Mucosa of gallbladder (tissue), 1 donor: Measurements from ENCODE around the gene USP46. TPM values are rescaled to one million over a fixed set of nuclear protein-coding genes. Genes with fewer than 3 reads are reported as not detected.

Source experiments
- DNase-seq: peaks from one replicate; pipeline ENCODE4 v3.0.0-alpha.2; 2020; ENCODE audit warnings: low spot score
- total RNA-seq: library from RNA; stranded (reverse); gene quantifications from one replicate; pipeline ENCODE4 v1.2.1, GENCODE V29; 2021
- donor health status: DM: no; HTN: no; CAD: no.

The USP46 gene
- total RNA-seq, 1 donor from 2014 or later: 19.1 TPM

DNA sequence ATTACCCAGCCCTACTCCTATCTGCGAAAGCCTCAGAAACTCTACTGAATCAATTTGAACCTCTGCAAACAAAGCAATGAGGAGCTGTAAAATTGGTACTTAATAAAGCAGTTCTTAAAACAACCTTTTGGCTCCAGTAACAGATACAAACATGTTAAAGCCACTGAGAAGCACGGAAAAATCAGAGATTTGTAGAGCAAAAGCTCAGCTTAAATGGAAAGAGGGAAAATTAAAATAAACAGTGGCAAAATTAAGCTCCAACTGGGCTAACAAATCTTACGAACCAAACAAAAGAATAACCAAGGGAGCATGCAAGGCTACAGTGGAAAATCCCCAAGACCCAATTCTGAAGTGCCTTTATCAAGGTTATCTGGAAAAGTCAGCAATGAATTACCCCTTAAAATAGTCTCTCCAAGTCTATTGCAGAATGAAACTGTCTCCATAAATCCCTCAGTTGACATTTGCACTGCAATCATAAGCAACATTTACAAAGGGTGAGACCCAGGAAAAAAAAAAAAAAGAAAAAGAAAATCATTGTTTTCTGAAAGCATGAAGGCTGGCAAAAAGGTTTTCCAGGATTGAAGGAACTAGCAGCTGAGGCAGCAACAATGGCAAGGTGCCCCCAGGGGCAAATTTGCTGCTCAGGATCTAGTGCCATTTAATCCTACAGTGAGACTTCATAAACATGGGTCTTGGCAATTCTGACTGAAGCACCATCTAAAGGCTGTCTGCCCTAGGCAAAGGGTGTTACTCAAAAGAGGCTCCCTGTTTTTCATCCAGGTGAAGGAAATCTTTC is 40.1 kb downstream of the USP46 start:
- no peak for DNase-seq

DNA sequence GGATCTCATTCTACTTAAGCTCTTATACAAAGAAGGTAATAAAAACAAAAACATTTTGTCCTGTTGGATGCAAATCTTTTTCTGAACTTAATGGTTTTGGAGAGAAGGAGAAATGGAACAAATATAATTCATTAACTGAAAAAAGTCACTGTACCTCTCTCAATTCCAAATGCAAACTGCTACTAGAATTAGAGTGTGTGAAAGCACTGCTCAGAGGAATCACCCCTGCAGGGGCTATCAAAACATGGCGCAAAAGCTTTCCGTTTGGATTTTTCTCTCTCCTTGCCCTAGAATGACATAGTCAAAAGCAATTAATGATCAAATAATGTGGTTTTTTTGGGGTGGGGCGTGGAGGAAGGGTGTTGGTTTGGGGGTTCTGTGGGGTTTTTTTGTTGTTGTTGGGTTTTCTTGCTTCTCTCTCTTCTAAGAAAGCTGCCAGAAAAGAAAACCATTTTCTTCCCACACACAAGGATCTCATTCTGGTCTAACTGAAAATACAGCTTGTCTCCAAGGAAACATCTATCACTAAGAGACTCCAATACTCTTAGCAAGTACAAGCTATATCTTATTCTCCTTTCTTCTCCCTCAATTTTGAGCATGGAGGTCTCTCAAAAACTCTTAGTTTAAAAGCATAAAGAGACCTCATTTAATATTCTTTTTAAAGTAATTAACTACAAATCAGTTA is 41.6 kb downstream of the USP46 start:
- DNase-seq: no peak

DNA sequence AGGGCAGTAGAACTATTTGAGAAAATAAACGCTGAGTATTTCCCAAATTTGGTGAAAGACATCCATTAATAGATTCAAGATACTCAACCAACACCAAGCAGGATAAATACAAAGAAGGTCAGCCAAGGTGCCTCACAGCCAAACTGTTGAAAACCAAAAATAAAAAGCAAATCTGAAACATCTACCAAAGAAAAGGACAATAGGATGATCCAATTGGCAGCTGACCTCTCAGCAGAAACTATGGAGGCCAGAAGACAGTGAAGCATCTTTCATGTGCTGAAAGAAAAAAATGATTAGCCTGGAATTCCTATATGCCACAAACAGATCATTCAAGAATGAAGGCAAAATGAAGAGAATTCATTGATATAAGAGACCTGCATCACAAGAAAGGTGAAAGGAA is 44.9 kb downstream of the USP46 start:
- DNase-seq: no peak

DNA sequence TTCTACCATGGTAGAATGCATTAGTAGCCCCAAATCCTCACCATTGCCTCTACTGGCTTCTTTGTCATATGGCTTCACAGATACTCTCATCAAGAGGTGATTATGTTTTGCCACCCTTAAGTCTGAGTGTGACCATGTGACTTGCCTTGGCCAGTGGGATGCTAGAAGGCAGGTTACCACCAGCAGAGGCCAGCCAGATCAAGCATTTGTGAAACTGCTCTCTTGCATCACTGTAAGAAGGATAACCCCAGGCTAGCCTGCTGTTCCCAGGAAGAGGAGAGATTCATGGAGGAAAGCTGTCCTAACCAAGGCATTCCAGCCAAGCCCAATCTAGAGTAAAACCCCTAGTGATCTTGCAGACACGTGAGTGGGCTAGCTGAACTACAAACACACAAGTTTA is 46.8 kb downstream of the USP46 start:
- DNase-seq: no peak

DNA sequence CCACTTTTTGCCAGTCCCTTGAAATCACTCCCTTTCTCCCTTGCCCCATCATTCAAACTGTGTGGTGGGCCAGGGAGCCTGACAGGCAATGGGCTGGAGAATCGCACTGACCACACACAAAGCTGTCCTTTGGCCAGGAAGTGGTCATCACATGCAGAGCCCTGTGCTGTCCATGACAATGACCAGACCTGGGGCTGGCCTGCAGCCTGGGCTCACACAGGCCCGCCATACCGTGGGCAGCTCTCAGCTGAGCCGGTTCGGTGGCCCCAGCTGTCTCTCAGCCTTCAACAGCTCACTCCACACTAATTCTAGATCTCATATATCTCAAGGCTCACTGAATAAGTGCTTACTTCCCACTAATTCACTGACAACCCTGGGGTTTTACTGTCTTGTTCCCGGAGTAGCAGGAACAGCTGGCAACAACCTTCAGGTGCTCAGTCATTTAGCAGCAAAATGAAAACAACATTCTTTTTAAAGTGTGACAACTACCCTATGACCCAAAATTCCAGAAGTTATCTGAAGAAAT is 48.0 kb downstream of the USP46 start:
- DNase-seq: peak; percentile 46

DNA sequence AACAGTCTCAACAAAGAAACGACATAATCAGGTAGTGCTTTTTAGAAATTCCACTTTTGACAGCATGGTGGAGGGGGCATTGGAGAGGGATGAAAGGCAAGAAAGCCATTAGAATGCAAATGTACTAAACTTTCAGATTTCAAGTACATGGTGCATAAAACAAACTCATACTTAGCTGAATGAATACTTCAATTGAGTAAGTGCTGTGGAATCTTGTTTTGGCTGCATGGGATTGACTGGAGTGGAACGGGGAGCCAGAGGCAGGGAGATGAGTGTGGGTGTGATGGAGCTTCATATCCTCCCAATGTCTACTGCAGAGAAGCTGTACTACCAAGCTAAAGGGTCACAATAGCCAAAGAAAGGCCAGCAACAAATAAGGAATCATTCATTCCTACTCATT is 52.4 kb downstream of the USP46 start:
- DNase-seq: no peak

DNA sequence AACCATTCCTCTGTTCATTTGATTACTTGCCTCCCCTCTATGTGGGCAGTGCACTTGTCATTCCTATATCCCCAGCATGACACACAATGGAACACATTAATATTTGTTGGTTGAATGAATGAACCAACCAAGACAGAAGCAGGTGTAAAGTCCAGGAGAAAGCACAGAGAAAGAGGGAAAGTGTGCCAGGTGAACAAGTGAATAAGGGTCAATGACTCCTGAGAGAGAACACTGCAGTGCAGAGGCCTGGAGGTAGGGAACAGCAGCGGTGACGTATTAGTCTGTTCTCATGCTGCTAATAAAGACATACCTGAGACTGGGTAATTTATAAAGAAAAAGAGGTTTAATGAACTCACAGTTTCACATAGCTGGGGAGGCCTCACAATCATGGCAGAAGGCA is 53.1 kb downstream of the USP46 start:
- DNase-seq: no peak

DNA sequence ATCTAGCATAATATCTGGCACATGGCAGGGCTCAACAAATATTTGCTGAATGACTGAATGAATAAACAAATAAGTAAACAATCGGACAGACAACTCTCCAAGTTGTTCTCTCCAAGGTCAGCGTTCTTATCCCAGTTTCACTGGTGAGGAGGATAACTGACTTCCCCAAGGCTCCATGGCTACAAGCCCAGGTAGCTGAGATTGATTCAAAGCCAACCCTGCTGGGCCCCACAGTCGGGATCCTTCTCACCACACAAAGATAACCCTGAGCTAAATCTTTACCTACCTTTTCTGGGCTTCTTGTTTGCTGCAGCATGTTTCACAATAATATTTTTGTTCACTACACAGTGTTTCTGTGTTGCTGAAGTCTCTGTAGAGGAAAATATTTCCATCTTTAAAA is 54.9 kb downstream of the USP46 start:
- DNase-seq: no peak

DNA sequence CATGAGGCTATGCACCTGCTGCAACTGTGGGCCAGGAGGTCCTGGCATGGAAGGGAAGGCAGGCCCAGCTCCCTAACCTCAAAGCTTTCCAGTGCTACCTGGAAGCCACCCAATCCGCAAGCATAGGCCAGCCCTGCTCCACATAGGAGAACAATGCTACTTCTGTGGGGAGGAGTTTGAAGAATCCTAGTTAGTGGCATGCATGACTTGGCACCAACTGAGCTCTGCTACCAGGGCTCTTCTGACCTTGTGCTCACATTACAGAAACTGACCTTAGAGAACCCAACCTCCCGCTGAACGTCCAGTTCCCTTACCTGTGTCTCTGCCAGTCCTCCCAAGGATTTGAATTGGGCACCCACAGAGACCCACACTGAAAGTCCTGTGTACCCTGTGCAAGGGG is 58.8 kb downstream of the USP46 start:
- no peak for DNase-seq

DNA sequence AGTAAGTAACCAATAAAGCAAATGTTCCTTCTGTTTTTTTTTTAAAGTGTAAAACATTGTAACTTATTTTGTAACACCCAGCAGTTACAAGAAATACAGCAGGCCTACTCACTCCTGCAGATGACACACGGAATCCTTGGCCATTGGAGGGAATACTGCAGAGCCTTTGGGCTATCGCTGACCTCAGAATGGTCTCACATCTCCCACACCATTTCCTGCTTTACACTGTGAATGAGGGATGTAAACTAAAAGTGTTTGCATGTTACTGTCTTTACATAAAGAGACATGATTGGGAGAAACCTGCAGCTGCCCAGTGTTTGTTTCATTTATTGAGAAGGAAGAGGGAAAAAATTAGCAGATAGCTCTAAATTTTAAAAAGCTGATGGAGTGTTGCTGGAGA is 64.1 kb downstream of the USP46 start:
- DNase-seq: no peak

DNA sequence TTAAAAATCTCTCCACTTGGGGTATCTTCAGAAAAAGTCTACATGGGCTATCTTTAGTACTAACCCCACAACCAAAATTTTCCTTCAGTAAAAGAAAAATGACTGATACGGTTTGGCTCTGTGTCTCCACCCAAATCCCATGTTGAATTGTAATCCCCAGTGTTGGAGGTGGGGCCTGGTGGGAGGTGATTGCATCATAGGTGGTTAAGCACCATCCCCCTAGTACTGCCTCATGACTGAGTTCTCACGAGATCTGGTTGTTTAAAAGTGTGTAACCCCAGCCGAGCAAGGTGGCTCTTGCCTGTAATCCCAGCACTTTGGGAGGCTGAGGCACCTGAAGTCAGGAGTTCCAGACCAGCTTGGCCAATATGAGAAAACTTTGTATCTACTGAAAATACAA is 66.8 kb downstream of the USP46 start:
- no peak for DNase-seq

DNA sequence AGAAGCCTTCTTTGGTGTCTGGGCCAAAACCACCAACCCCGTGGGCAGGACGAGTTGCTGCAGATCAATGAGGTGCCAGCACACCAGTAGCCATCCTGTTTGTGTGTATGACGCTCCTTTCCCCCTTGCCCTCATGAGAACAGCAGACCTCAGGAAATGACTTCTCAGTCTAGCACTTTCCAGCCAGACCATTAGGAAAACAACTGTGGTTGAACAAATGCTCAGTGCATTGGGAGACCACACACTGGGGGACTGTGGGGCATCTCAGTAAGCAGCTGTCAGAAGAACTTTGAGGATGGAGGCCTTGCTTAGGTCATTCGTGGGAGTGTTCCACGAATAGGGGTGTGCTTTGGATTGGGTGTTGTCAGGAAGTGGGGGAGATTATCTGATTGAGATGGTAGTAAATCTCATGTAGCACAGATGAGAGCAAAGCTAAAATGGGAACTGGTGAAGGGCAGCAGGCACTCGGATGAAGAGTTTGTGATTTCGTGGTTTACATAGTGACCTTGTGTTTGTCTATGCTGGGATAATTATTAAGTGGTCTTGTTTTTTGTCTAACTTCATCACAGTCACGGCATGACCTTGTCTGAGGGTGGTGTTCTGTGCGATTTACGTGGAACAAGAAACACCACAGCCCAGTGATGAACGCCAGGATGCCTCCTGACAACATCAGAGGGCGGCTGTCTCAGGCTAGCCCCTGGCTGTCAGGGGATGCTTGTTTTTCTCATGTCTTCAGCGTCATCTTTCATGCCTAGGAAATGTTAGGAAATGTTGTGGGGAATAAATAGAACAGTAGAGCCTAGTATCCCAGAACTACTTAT is 70.1 kb downstream of the USP46 start:
- DNase-seq: peak; percentile 36

DNA sequence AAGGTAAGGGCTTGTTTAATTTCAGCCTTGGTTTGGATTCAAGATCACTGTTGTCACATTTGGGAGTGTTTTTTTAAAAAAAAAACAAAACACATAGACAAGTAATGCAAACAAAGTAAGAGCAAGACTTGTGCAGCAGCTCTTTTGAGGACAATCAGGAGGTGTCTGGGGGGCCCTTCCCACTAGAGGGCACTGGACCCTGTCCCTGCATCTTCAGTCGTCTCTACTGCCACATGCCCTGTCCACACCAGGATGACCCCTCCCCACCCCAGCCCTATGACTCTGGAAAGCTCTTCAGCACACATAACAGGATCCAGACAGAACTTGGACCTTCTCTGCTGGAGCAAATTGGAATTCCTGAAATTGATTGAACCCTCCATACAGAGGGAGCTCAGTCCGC is 71.0 kb downstream of the USP46 start:
- peak; percentile 16 for DNase-seq

DNA sequence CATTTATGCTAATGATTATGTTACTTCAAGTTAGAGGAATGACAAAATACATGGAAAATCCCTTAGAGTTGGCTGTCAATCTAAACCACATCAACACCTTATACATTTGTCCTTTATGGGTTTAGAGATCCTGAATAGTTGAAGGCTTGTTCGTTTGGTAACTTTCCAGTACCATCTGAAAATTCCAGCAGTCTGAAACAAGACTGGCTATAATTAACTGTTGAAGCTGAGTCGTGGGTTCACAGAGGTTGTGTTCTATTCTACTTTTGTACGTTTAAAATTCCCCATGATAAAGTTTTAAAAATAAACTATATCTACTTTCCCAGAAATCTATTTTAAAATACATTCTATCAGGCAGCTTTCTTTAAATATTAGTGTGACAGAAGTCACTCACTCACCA is 73.0 kb downstream of the USP46 start:
- DNase-seq: no peak

DNA sequence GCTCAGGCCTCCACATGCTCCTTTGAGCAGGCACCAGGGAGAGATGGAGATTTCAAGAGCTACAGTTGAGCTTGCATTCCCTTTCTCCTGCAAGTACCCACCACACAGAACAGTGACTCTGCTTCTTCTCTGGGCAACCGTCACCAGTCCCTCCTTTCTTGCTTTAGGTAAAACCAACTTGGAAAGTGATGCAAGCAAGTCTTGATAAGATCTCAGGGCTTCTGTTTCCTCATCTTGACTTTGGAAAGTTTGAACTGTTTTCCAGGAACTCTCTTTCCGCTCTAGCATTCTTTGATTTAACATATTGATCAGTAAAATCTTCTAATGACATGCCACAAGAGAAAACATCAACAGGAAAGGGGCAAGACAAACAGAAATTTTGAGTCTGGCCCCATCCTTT is 73.7 kb downstream of the USP46 start:
- no peak for DNase-seq

DNA sequence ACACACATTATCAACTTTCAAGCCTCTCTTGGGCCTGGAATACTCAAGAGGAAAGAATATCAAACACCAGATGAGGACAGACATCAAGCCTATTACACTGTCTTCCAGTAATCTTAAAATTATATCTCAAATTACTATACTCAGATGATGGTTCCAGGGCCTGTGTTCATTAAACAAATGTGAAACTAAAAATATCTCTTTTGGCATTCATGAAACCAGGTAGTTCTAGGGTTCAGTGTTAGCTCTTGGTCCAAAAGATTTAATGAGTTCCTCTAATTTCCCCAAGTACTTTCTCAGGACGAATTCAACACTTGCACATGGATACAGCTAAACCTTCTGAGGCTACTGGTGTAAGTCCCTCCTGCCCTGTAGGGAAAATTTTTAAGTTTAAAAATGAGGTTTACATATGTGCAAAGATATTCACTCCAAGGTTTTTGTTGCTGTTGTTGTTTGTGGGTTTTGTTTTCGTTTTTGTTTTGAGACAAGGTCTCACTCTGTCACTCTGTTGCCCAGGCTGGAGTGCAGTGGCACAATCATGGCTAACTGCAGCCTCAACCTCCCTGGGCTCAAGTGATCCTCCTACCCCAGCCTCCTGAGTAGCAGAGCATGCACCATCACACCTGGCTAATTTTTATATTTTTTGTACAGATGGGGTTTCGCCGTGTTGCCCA is 79.4 kb downstream of the USP46 start:
- DNase-seq: no peak

DNA sequence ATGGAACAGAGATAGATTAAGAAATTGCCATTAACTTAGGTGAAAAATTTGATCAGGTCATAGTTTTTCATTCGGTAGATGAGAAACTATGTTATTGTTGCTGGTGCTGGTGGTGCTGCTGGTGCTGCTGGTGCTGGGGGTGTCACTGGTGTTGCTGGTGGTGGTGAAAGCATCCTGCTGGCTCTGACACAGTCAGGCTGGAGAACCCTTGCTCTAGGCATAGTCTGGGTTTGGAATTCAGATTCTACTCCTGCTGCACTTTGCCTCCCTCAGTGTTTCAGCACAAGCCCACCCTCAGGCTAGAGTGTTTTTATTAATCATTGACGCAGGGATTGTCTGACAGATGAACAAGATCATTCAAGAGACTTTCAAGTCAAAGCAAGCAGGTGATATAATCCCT is 80.2 kb downstream of the USP46 start:
- no peak for DNase-seq

DNA sequence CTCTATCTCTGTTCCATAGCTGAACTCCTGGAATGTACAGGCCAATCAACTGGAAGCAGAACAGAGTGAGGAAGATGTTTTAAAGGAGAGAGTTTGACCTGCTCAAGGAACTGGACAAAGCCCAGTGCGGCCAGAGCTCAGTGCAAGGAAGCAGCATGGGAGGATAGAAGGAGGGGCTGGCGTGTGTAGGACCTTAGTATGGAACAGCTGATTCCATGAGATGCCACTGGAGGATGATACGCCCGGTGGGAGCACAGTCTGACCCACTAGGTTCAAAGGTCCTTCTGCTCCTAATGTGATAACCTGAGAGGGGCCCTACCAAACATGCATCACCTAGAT is 81.5 kb downstream of the USP46 start:
- DNase-seq: no peak

DNA sequence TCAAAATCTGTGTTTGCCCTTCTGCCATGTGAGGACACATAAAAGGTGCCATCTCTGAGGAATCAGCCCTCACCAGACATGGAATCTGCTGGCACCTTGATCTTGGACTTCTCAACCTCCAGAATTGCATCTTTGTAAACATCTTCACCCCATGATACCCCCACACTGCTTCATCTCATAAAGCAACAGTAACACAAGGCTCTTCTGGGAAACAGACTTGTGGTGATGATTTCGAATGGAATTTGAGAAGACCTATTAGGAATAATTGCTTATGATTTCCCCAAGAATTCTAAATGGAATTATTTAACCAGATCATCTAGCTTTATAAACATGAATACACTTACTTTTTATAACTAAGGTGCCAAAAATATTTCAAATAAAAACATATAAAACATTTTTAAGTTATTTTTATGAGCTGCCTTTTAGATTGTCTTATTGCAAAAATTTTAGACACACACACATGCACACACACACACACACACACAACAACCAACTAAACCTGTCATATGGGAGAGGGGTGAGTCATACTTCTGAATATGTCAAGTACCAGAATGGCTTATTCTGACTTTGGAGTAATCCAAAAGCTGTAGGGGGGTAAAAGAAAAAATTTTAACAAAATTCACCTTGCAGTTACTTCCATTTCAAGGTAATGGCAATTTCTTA is 82.0 kb downstream of the USP46 start:
- no peak for DNase-seq

DNA sequence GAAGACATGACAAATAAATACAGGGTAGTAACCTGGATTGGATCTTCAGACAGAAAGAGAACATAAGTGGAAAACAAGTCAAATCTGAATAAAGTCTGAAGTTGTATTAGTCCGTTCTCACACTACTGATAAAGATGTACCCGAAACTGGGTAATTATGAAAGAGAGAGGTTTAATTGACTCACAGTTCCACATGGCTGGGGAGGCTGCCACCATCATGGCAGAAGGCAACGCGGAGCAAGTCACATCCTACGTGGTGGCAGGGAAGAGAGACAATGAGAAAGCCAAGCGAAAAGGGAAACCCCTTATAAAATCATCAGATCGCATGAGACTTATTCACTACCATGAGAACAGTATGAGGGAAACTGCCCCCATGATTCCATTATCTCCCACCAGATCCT is 82.8 kb downstream of the USP46 start:
- DNase-seq: no peak

DNA sequence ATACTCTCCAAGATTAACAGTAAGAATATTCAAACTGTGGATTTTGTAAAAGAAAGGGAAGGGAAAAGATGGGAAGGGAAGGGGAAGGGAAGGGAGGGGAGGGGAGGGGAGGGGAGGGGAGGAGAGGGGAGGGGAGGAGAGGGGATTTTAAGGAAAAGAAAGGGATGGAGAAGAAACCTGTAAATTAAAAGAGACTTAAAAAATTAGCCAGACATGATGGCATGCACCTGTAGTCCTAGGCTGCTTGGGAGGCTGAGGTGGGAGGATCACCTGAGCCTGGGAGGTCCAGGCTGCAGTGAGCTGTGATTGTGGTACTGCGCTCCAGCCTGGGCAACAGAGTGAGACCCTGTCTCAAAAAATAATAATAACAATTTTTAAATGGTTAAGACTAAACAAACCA is 83.7 kb downstream of the USP46 start:
- no peak for DNase-seq

DNA sequence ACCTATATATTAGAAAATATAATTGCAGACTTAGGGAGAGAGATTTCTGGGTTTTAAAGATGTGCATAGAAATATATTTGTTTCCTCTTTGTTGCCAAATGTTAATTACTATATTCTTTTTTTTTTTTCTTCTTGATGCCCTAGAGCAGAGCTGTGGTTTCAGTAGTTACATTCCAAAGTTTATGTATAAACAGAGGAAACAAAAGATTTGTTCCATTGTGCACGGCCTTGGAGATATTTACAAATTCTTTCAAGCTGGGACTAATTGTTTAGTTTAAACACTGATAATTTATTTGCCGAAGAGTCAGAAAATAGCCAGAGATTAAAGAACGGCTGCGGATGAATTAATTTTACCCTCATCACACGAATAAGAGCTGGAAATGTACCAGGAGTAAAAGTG is 85.1 kb downstream of the USP46 start:
- DNase-seq: no peak
